Tibial nerve (tissue), 3 donors: ENCODE measurements around the gene ASH1L.

Experiments used
- EP300 ChIP-seq, 2 donors: sonication (generic); formaldehyde crosslinking; IDR thresholded peaks; one replicate each; pipeline ENCODE4 v1.6.1; 2017; ENCODE audit warnings: antibody characterized with exemption in 2 of 2, mild to moderate bottlenecking in 1 of 2
- POLR2A ChIP-seq, 2 donors: fragments of 450-650 bp; IDR thresholded peaks; one replicate each; pipeline ENCODE4 v1.6.1; 2017; ENCODE audit warnings: antibody characterized with exemption in 2 of 2, mild to moderate bottlenecking in 2 of 2, moderate library complexity in 2 of 2

DNA sequence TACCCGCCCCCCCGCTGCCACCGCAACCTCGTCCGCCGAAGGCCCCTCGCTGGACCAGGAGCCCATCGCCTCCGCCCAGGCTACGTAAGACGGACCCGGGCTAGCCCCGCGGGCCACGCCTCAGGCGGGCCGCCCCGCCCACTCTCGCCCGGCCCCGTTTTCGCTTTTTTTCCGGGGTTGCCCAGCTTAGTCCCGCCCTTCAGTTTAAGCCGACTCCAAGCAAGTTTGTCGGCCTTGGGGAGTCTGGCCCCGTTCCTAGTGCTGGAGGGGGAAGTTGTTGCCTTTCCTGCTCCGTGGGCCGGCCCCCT is 238.9 kb downstream of the ASH1L start:
- no peak for TF ChIP-seq EP300 (IDR thresholded peaks at IDR 0.05)
- TF ChIP-seq POLR2A (IDR thresholded peaks at IDR 0.05): no peak
